GM21526 (cell line): Measurements from ENCODE around the gene UBE2V1.
"Not testable (repeated sequence)": the region's sequence is repeated elsewhere in the genome, so short reads cannot be mapped to it uniquely, and the experiment has no call there.

Experiments
- ATAC-seq: cut with Tn5 transposase; IDR thresholded peaks from one replicate; pipeline ENCODE4 v1.9.1; 2021; ENCODE audit warnings: moderate library complexity; ENCODE audit not compliant: unreplicated experiment, low FRiP score

The UBE2V1 gene

GRCh38 chr20:50138120-50138478 lies 25.1 kb upstream of the UBE2V1 start:
- no peak for ATAC-seq

GRCh38 chr20:50137702-50138101 lies 24.8 kb upstream of the UBE2V1 start:
- ATAC-seq, result not testable (repeated sequence)

GRCh38 chr20:50136822-50137599 lies 24.1 kb upstream of the UBE2V1 start:
- ATAC-seq, result no peak

GRCh38 chr20:50135157-50135556 lies 22.2 kb upstream of the UBE2V1 start:
- ATAC-seq, result not testable (repeated sequence)

- ATAC-seq, result no peak
Measured at GRCh38 chr20:50133474-50134217, 20.7 kb upstream of the UBE2V1 start.

- ATAC-seq, result no peak
Measured at GRCh38 chr20:50133041-50133440, 20.1 kb upstream of the UBE2V1 start.

- no peak for ATAC-seq
Measured at GRCh38 chr20:50130995-50131394, 18.0 kb upstream of the UBE2V1 start.

- no peak for ATAC-seq
Measured at GRCh38 chr20:50130356-50130723, 17.4 kb upstream of the UBE2V1 start.

- ATAC-seq, result no peak
Measured at GRCh38 chr20:50129662-50130355, 16.9 kb upstream of the UBE2V1 start.

- ATAC-seq, result no peak
Measured at GRCh38 chr20:50128520-50128905, 15.6 kb upstream of the UBE2V1 start.

GRCh38 chr20:50127587-50128519 lies 14.9 kb upstream of the UBE2V1 start:
- no peak for ATAC-seq

GRCh38 chr20:50126662-50127061 lies 13.7 kb upstream of the UBE2V1 start:
- ATAC-seq, result no peak

GRCh38 chr20:50125279-50125678 lies 12.3 kb upstream of the UBE2V1 start:
- no peak for ATAC-seq

- ATAC-seq, result no peak
Measured at GRCh38 chr20:50124496-50124895, 11.5 kb upstream of the UBE2V1 start.

- no peak for ATAC-seq
Measured at GRCh38 chr20:50123418-50123817, 10.5 kb upstream of the UBE2V1 start.

GRCh38 chr20:50122763-50123162 lies 9.8 kb upstream of the UBE2V1 start:
- ATAC-seq, result no peak

GRCh38 chr20:50121858-50122271 lies 8.9 kb upstream of the UBE2V1 start:
- ATAC-seq, result no peak

GRCh38 chr20:50120935-50121693 lies 8.2 kb upstream of the UBE2V1 start:
- no peak for ATAC-seq

- no peak for ATAC-seq
Measured at GRCh38 chr20:50118203-50118602, 5.3 kb upstream of the UBE2V1 start.
